ENCODE results near the gene SH3RF3. TPM values are rescaled to one million over a fixed set of nuclear protein-coding genes. Genes with fewer than 3 reads are reported as not detected.

The SH3RF3 gene
- total and polyA plus RNA-seq, 10 of the 15 experiments (the other 5 are each of a cell fraction or from before 2014, with no cell fraction given) = 0.08 to 8.8 (median 2.3) TPM

DNA sequence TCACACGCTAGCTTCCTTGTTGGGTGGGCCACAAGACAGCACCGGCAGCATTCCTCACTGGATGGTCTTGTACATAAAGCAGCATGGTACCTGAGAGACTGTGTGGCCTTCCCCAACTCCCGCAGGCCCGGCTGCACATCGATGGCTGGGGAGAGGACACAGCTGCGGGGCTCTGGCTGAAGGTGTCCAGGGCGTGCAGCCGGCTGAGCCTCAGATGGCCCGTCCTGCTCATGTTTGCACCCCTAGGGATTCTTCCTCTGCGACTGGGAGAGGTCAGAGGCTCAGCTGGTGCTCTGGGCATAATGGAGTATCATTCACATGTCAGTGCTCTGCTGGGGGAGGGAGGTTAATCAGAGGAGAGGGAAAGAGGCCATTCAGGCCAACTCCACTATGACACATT lies 276.9 kb downstream of the SH3RF3 start:
- POLR2A ChIA-PET = no interaction called here
- Histone ChIP-seq H4K20me1 (ENCODE audit: control insufficient read depth, insufficient read depth) (no peaks in the 10 kb centered on the region), H2AFZ (ENCODE audit: control insufficient read depth, low read depth, low read length) (no peak overlapping the region), H3K27me3 (replicated peaks in 1 of 2; ENCODE audit: control insufficient read depth in 2 of 2, insufficient read depth in 2 of 2, low read length in 1 of 2) (no peaks in the 10 kb centered on the region), H3K9ac (ENCODE audit: control insufficient read depth, insufficient read depth, low read length) (no peak overlapping the region), H3K27ac (ENCODE audit: control insufficient read depth, insufficient read depth) (no peak overlapping the region), H3K4me1 (ENCODE audit: control insufficient read depth, insufficient read depth, low read length) (no peaks in the 10 kb centered on the region; the same call in 1 of the 2 replicates), H3K9me3 (replicated peaks; ENCODE audit: control insufficient read depth, insufficient read depth, low read length) (no peaks in the 10 kb centered on the region), H3K4me2 (ENCODE audit: control insufficient read depth, insufficient read depth) (no peak overlapping the region), H3K36me3 (ENCODE audit: control insufficient read depth in 2 of 2, insufficient read depth in 2 of 2, low read length in 1 of 2) (no peaks in the 10 kb centered on the region), H3K79me2 (ENCODE audit: control insufficient read depth, insufficient read depth, low read length) (no peaks in the 10 kb centered on the region), H3K4me3 (no peak overlapping the region)
- RAD21 ChIA-PET (ENCODE audit: unreplicated experiment) = no interaction called here
- FAIRE-seq (no peak), ATAC-seq (no peak), DNase-seq (ENCODE audit: low read depth, low spot score) (no peak)
- SMC1A ChIA-PET (ENCODE audit: uncharacterized antibody, unreplicated experiment) = no interaction called here
- in situ Hi-C loops (cut with MboI) = no loop called here
- 49% methylated on average over 10 of the region's 10 CpGs for WGBS (ENCODE audit: insufficient coverage, insufficient replicate concordance, low lambda C conversion rate, missing lambda C conversion rate)
- TF ChIP-seq FOXM1 (IDR thresholded peaks at IDR 0.05; ENCODE audit: low read depth, low read length) (no peak), NFYA (IDR thresholded peaks at IDR 0.05; ENCODE audit: borderline replicate concordance, low read depth, low read length) (no peak), POLR2A (IDR thresholded peaks at IDR 0.05; ENCODE audit: low read depth, low read length) (no peak)
- BruUV-seq (replicated peaks) = no TSS peak
- intact Hi-C loops (cut with micrococcal nuclease; ENCODE audit: unreplicated experiment) = no loop called here
- CTCF ChIA-PET = no interaction called here

DNA sequence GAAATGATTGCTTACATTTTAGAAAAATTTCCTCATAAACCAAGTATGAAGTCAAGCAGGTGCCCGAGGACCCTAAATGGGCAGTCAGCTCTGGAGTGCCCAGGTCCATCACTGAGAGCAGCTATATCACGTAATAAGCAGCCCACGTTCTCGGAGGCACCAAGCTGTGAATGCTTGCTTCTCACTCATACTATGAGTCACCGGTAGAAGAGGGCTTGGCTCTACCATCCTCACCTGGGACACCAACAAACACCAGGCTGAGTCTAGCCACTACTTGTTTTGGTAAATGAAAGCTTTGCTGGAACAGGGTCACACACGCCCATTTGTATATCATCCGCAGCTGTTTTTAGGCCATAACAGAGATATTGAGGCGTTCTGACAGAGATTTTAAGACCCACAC lies 277.3 kb downstream of the SH3RF3 start:
- ChIA-PET RAD21 (ENCODE audit: unreplicated experiment) (interaction anchor here (1.2 kb wide), 1 partner anchor 277 kb away, joined by 3 read pairs; the partner anchor contains the start of gene SH3RF3), CTCF (no interaction called here), POLR2A (no interaction called here), SMC1A (ENCODE audit: uncharacterized antibody, unreplicated experiment) (no interaction called here)
- Histone ChIP-seq H3K79me2 (ENCODE audit: control insufficient read depth, insufficient read depth, low read length) (no peaks in the 10 kb centered on the region), H3K9me3 (replicated peaks; ENCODE audit: control insufficient read depth, insufficient read depth, low read length) (no peaks in the 10 kb centered on the region), H3K4me1 (ENCODE audit: control insufficient read depth, insufficient read depth, low read length) (no peaks in the 10 kb centered on the region; the same call in 1 of the 2 replicates), H3K4me3 (no peak overlapping the region), H3K27me3 (replicated peaks in 1 of 2; ENCODE audit: control insufficient read depth in 2 of 2, insufficient read depth in 2 of 2, low read length in 1 of 2) (no peaks in the 10 kb centered on the region), H3K36me3 (ENCODE audit: control insufficient read depth in 2 of 2, insufficient read depth in 2 of 2, low read length in 1 of 2) (no peaks in the 10 kb centered on the region), H3K4me2 (ENCODE audit: control insufficient read depth, insufficient read depth) (no peak overlapping the region), H2AFZ (ENCODE audit: control insufficient read depth, low read depth, low read length) (no peak overlapping the region), H4K20me1 (ENCODE audit: control insufficient read depth, insufficient read depth) (no peaks in the 10 kb centered on the region), H3K27ac (ENCODE audit: control insufficient read depth, insufficient read depth) (no peak overlapping the region), H3K9ac (ENCODE audit: control insufficient read depth, insufficient read depth, low read length) (no peak overlapping the region)
- in situ Hi-C loops (cut with MboI) (no loop called here), intact Hi-C loops (cut with micrococcal nuclease; ENCODE audit: unreplicated experiment) (no loop called here)
- DNase-seq (ENCODE audit: low read depth, low spot score) (no peak), FAIRE-seq (no peak), ATAC-seq (no peak)
- BruUV-seq (replicated peaks) = no TSS peak
- 32% methylated on average over 8 of the region's 8 CpGs for WGBS (ENCODE audit: insufficient coverage, insufficient replicate concordance, low lambda C conversion rate, missing lambda C conversion rate)
- TF ChIP-seq, protein P1, sequence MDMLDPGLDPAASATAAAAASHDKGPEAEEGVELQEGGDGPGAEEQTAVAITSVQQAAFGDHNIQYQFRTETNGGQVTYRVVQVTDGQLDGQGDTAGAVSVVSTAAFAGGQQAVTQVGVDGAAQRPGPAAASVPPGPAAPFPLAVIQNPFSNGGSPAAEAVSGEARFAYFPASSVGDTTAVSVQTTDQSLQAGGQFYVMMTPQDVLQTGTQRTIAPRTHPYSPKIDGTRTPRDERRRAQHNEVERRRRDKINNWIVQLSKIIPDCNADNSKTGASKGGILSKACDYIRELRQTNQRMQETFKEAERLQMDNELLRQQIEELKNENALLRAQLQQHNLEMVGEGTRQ (IDR thresholded peaks at IDR 0.05; ENCODE audit: borderline replicate concordance, low read depth, low read length) = no peak
- TF ChIP-seq IKZF1 (conservative IDR thresholded peaks at IDR 0.05) = no peak
- no peak for TF ChIP-seq ZNF622 (IDR thresholded peaks at IDR 0.05)
- TF ChIP-seq TARDBP (IDR thresholded peaks at IDR 0.05; ENCODE audit: borderline replicate concordance) = no peak
- TF ChIP-seq KLF5 (IDR thresholded peaks at IDR 0.05; ENCODE audit: partially characterized antibody) = no peak
- no peak for TF ChIP-seq DPF2 (IDR thresholded peaks at IDR 0.05)
- TF ChIP-seq SIX5 (IDR thresholded peaks at IDR 0.05; ENCODE audit: low read depth, low read length, severe bottlenecking) = no peak
- no peak for TF ChIP-seq RAD51 (IDR thresholded peaks at IDR 0.05)
- no peak for TF ChIP-seq SMARCA5 (IDR thresholded peaks at IDR 0.05)
- TF ChIP-seq CBFB (IDR thresholded peaks at IDR 0.05; ENCODE audit: low read depth) = no peak
- no peak for TF ChIP-seq BMI1 (IDR thresholded peaks at IDR 0.05; ENCODE audit: borderline replicate concordance)
- TF ChIP-seq CHD1 (IDR thresholded peaks at IDR 0.05; ENCODE audit: low read depth, low read length) = no peak
- TF ChIP-seq, protein P2, sequence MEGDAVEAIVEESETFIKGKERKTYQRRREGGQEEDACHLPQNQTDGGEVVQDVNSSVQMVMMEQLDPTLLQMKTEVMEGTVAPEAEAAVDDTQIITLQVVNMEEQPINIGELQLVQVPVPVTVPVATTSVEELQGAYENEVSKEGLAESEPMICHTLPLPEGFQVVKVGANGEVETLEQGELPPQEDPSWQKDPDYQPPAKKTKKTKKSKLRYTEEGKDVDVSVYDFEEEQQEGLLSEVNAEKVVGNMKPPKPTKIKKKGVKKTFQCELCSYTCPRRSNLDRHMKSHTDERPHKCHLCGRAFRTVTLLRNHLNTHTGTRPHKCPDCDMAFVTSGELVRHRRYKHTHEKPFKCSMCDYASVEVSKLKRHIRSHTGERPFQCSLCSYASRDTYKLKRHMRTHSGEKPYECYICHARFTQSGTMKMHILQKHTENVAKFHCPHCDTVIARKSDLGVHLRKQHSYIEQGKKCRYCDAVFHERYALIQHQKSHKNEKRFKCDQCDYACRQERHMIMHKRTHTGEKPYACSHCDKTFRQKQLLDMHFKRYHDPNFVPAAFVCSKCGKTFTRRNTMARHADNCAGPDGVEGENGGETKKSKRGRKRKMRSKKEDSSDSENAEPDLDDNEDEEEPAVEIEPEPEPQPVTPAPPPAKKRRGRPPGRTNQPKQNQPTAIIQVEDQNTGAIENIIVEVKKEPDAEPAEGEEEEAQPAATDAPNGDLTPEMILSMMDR (IDR thresholded peaks at IDR 0.05 in 2 of 3, conservative IDR thresholded peaks at IDR 0.05 in 1 of 3; ENCODE audit: control insufficient read depth in 2 of 3, extremely low read depth in 1 of 3, insufficient read depth in 1 of 3, low read depth in 3 of 3, low read length in 3 of 3) = no peak
- no peak for TF ChIP-seq EGR1 (IDR thresholded peaks at IDR 0.05; ENCODE audit: borderline replicate concordance in 1 of 2, low read depth in 2 of 2, low read length in 2 of 2)
- no peak for TF ChIP-seq ZBED1 (IDR thresholded peaks at IDR 0.05; ENCODE audit: borderline replicate concordance)

Data from GM12878 (cell line).